ENCODE results near the gene RAB28.

GRCh38 chr4:13529128-13529919, 45.2 kb upstream of the RAB28 start:
- TF ChIP-seq POLR2A (IDR thresholded peaks at IDR 0.05) (no peak), CTCF (IDR thresholded peaks at IDR 0.05 in 4 of 5, conservative IDR thresholded peaks at IDR 0.05 in 1 of 5) (no peak)

All from gastrocnemius medialis (tissue), 4 donors.